Lung (tissue), 12 donors: ENCODE data around the gene HTR3C. TPM values are rescaled to one million over a fixed set of nuclear protein-coding genes. Genes with fewer than 3 reads are reported as not detected.

ENCODE experiments used
- ATAC-seq: fragments of 200-7000 bp; cut with Tn5 transposase; one replicate; pipeline ENCODE4 v1.9.1; 2020; ENCODE audit warnings: moderate number of reproducible peaks; ENCODE audit not compliant: insufficient read depth, low FRiP score
- DNase-seq, 3 donors: peaks; one replicate each; pipeline ENCODE4 v3.0.0-alpha.2; 2013 to 2017
- H3K27ac ChIP-seq, 2 donors: one replicate each; pipeline ENCODE4 v1.5.1; 2013; ENCODE audit warnings: mild to moderate bottlenecking in 2 of 2, moderate library complexity in 2 of 2, control low read depth in 1 of 2, inconsistent platforms in 1 of 2, low read depth in 1 of 2, low read length in 1 of 2
- H3K27me3 ChIP-seq, 3 donors: one replicate each; pipeline ENCODE4 v1.5.1; 2013; ENCODE audit warnings: low read length in 2 of 3; ENCODE audit not compliant: control insufficient read depth in 3 of 3, insufficient read depth in 3 of 3
- H3K36me3 ChIP-seq, 4 donors: one replicate each; pipeline ENCODE4 v1.5.1; 2013; ENCODE audit warnings: low read length in 4 of 4, mild to moderate bottlenecking in 1 of 4, moderate library complexity in 1 of 4; ENCODE audit not compliant: control insufficient read depth in 4 of 4, insufficient read depth in 4 of 4
- H3K4me1 ChIP-seq, 5 donors: one replicate each; pipeline ENCODE4 v1.5.1; 2013; ENCODE audit warnings: low read length in 5 of 5, mild to moderate bottlenecking in 2 of 5, moderate library complexity in 1 of 5; ENCODE audit not compliant: control insufficient read depth in 5 of 5, insufficient read depth in 5 of 5
- H3K4me3 ChIP-seq: one replicate; pipeline ENCODE4 v1.5.1; 2013; ENCODE audit warnings: mild to moderate bottlenecking, control low read depth, moderate library complexity
- H3K9ac ChIP-seq, 2 donors: one replicate each; pipeline ENCODE4 v1.5.1; 2013; ENCODE audit warnings: low read length in 2 of 2, control low read depth in 1 of 2; ENCODE audit not compliant: insufficient read depth in 1 of 2
- H3K9me3 ChIP-seq, 4 donors: one replicate each; pipeline ENCODE4 v1.5.1; 2013; ENCODE audit warnings: low read length in 3 of 4, mild to moderate bottlenecking in 1 of 4, moderate library complexity in 1 of 4; ENCODE audit not compliant: control insufficient read depth in 4 of 4, insufficient read depth in 3 of 4
- CTCF ChIP-seq: IDR thresholded peaks from 2 replicates; pipeline ENCODE4 v1.5.1; 2012; ENCODE audit warnings: mild to moderate bottlenecking; ENCODE audit errors: control extremely low read depth, extremely low read depth
- WGBS, 2 donors: extraction: QIAGEN DNeasy Blood & Tissue Kit; methylation state at CpG; one replicate each; pipeline ENCODE4 v1.1.7; 2013; 5-methylcytosine and 5-hydroxymethylcytosine counted together
- polyA plus RNA-seq, 2 donors: library from polyadenylated mRNA; stranded (reverse); fragments of 200-250 nt; gene quantifications; one replicate each; pipeline ENCODE4 v1.2.1, GENCODE V29; 2013
- total RNA-seq, 2 donors: library from RNA; depleted of rRNA in 1 of 2; stranded (reverse); fragments of >200 nt in 1 of 2; gene quantifications; one replicate each; pipeline ENCODE4 v1.2.1, GENCODE V29; 2014 to 2021
- donor health status: control.
- donor health status: control.
- donor health status: Bipolar disorder and iron deficiency.
- donor health status: healthy.
- donor health status: DM: yes; HTN: yes; CAD: no.

Gene HTR3C
- total and polyA plus RNA-seq, 4 donors = 0.09 to 0.47 (median 0.46) TPM; not detected in 1

DNA sequence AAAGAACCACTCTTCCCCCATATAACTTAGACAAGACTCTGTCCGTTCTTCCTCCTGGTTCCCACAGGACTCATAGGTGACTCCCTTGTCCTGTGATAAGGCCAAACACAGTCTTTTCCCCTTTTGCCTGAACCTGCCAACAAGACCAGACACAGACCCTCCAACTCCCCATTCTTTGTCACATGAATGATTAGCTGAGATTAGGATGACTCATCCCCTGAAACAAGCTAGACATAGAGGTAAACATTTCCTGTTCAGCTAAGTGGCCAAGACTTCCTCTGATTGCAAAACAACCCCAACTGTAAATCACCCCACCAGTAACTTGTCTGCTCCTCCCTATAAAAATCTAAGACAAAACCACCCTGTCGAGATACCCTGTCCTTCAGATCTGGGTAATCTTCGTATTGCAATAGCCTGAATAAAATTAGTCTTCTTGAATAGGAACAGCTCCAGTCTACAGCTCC, 32.6 kb downstream of the HTR3C start:
- TF ChIP-seq CTCF = no peak
- Histone ChIP-seq H3K27ac (no peak overlapping the region), H3K9ac (no peak overlapping the region), H3K9me3 (peaks cover 0 to 4% (median 0%) of the 10 kb centered on the region in 4 donors), H3K4me1 (peaks cover 0 to 1% (median 0%) of the 10 kb centered on the region in 5 donors), H3K36me3 (no peaks in the 10 kb centered on the region), H3K27me3 (no peaks in the 10 kb centered on the region), H3K4me3 (no peak overlapping the region)
- no peak for ATAC-seq
- 52 to 58% methylated on average over 3 of the region's 3 CpGs for WGBS, 2 donors
- peak in 1 of 3 donors; percentile 0 for DNase-seq

DNA sequence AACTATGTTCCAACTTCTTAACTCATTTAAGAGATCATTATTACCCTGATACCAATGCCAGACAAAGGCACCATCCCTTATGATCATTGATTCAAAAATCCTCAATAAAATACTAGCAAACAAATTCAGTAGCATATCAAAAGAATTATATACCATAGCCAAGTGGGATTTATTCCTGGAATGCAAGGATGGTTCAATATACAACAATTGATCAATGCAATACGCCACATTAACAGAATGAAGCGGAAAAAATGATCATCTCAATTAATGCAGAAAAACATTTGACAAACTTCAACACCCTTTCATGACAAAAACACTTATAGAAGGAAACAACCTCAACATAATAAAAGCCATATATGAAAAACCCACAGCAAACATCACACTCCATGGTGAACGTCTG, 39.4 kb downstream of the HTR3C start:
- Histone ChIP-seq H3K4me3 (no peak overlapping the region), H3K9me3 (peaks cover 0 to 15% (median 5%) of the 10 kb centered on the region in 4 donors), H3K27ac (no peak overlapping the region), H3K27me3 (no peaks in the 10 kb centered on the region), H3K9ac (no peak overlapping the region), H3K4me1 (no peaks in the 10 kb centered on the region), H3K36me3 (no peaks in the 10 kb centered on the region)
- 96 to 98% methylated on average over 3 of the region's 3 CpGs for WGBS, 2 donors
- DNase-seq (no peak), ATAC-seq (no peak)
- no peak for TF ChIP-seq CTCF

GRCh38 chr3:184096811-184097383, 44.0 kb downstream of the HTR3C start, which contains the start of gene HTR3E:
HTR3E (plus strand) TSS chr3:184097064; CDS start chr3:184097530, 466 bp downstream.
- H3K27ac ChIP-seq = no peak within 1 kb of the TSS
- DNase-seq (no peak), ATAC-seq (no peak)
- no peaks in the 10 kb centered on the region for H3K4me1 ChIP-seq
- H3K9me3 ChIP-seq = peaks cover 0 to 11% (median 5%) of the 10 kb centered on the region in 4 donors
- H3K27me3 ChIP-seq = no peaks in the 10 kb centered on the region
- TF ChIP-seq CTCF = no peak
- H3K9ac ChIP-seq = no peak within 1 kb of the TSS
- H3K4me3 ChIP-seq = no peak within 1 kb of the TSS
- no peaks in the 10 kb centered on the region for H3K36me3 ChIP-seq
- 91 to 93% methylated on average over 7 of the region's 7 CpGs for WGBS, 2 donors

- Histone ChIP-seq H3K27me3 (no peaks in the 10 kb centered on the region), H3K9me3 (peaks cover 0 to 5% (median 2%) of the 10 kb centered on the region in 4 donors), H3K36me3 (no peaks in the 10 kb centered on the region), H3K4me1 (no peaks in the 10 kb centered on the region), H3K9ac (no peak overlapping the region), H3K27ac (no peak overlapping the region), H3K4me3 (no peak overlapping the region)
- WGBS, 2 donors = 86 to 90% methylated on average over 6 of the region's 6 CpGs
- DNase-seq = no peak
- no peak for TF ChIP-seq CTCF
- ATAC-seq = no peak
These were observed 44.7 kb downstream of the HTR3C start for GRCh38 chr3:184097556-184097955.
